Left lung (tissue), 10 donors: ENCODE data around the gene GDF9. TPM values are rescaled to one million over a fixed set of nuclear protein-coding genes. Genes with fewer than 3 reads are reported as not detected.

ENCODE experiments used
- ATAC-seq: fragments of 200-7000 bp; cut with Tn5 transposase; one replicate; pipeline ENCODE4 v1.9.1; 2020; ENCODE audit warnings: moderate library complexity
- DNase-seq, 4 donors: peaks; one replicate each; pipeline ENCODE4 v3.0.0-alpha.2; 2013 to 2020
- H3K27ac ChIP-seq, 2 donors: fragments of 200-600 bp; sonication (generic) in 1 of 2; one replicate each; pipeline versions ENCODE4 v1.5.0 to v1.8.0; 2020 to 2021
- H3K27me3 ChIP-seq, 2 donors: fragments of 200-600 bp; sonication (generic) in 1 of 2; one replicate each; pipeline versions ENCODE4 v1.5.0 to v1.8.0; 2020 to 2021
- H3K36me3 ChIP-seq, 2 donors: fragments of 200-600 bp; sonication (generic) in 1 of 2; one replicate each; pipeline versions ENCODE4 v1.5.0 to v1.8.0; 2020 to 2021
- H3K4me1 ChIP-seq, 2 donors: fragments of 200-600 bp; one replicate each; pipeline ENCODE4 v1.8.0; 2021
- H3K4me3 ChIP-seq, 2 donors: fragments of 200-600 bp; sonication (generic) in 1 of 2; one replicate each; pipeline versions ENCODE4 v1.5.0 to v1.8.0; 2020 to 2021; ENCODE audit warnings: mild to moderate bottlenecking in 1 of 2
- H3K9me3 ChIP-seq, 2 donors: fragments of 200-600 bp; sonication (generic) in 1 of 2; one replicate each; pipeline versions ENCODE4 v1.5.0 to v1.8.0; 2020 to 2021
- CTCF ChIP-seq, 2 donors: fragments of 200-600 bp; sonication (generic) in 1 of 2; IDR thresholded peaks; one replicate each; pipeline versions ENCODE4 v1.5.0 to v1.8.0; 2021; ENCODE audit warnings: antibody characterized with exemption in 2 of 2
- intact Hi-C, 2 donors: fragments of 100-400 bp; cut with DNase I; formaldehyde crosslinking; loops; one replicate each; pipeline versions ENCODE4 v1.11.2 to v1.14.2; 2022
- polyA plus RNA-seq, 6 donors: library from polyadenylated mRNA; unstranded; fragments of 120-200 nt; gene quantifications; one replicate each; pipeline ENCODE4 v1.2.1, GENCODE V29; 2013; ENCODE audit not compliant: insufficient read length in 6 of 6
- total RNA-seq, 2 donors: library from RNA; stranded (reverse); fragmentation: NEBNext Ultra II Directional; extraction: Animal tissue kit (Norgen Biotek cat#: 25700); gene quantifications; one replicate each; pipeline ENCODE4 v1.2.1, GENCODE V29; 2021
- donor health status: DM: no; HTN: yes; CAD: no.
- donor health status: DM: no; HTN: no; CAD: no.

Gene GDF9
- total and polyA plus RNA-seq, 8 donors: 0.26 to 1.6 (median 1.2) TPM

- H3K9me3 ChIP-seq: no peaks in the 10 kb centered on the region
- no peaks in the 10 kb centered on the region for H3K36me3 ChIP-seq
- intact Hi-C loops: no loop called here
- H3K4me1 ChIP-seq: peaks cover 0 to 4% of the 10 kb centered on the region in 2 donors
- H3K27ac ChIP-seq: no peak overlapping the region
- H3K4me3 ChIP-seq: no peak overlapping the region
- no peaks in the 10 kb centered on the region for H3K27me3 ChIP-seq
- TF ChIP-seq CTCF (IDR thresholded peaks at IDR 0.05): no peak
- ATAC-seq (no peak), DNase-seq (no peak)
Measured at GRCh38 chr5:132854301-132854700, 12.0 kb downstream of the GDF9 start.

GRCh38 chr5:132853790-132854189, 12.5 kb downstream of the GDF9 start:
- intact Hi-C loops: no loop called here
- Histone ChIP-seq H3K36me3 (no peaks in the 10 kb centered on the region), H3K27ac (no peak overlapping the region), H3K27me3 (no peaks in the 10 kb centered on the region), H3K4me1 (peaks cover 0 to 4% of the 10 kb centered on the region in 2 donors), H3K4me3 (no peak overlapping the region), H3K9me3 (no peaks in the 10 kb centered on the region)
- ATAC-seq: no peak
- no peak for DNase-seq
- no peak for TF ChIP-seq CTCF (IDR thresholded peaks at IDR 0.05)

- Histone ChIP-seq H3K27ac (no peak overlapping the region), H3K9me3 (no peaks in the 10 kb centered on the region), H3K4me3 (no peak overlapping the region), H3K36me3 (no peaks in the 10 kb centered on the region), H3K4me1 (peaks cover 0 to 4% of the 10 kb centered on the region in 2 donors), H3K27me3 (no peaks in the 10 kb centered on the region)
- no peak for TF ChIP-seq CTCF (IDR thresholded peaks at IDR 0.05)
- DNase-seq (no peak), ATAC-seq (no peak)
- intact Hi-C loops: no loop called here
Measured at GRCh38 chr5:132853323-132853722, 12.9 kb downstream of the GDF9 start.

- DNase-seq: no peak
- no peak overlapping the region for H3K4me3 ChIP-seq
- no peak overlapping the region for H3K27ac ChIP-seq
- H3K27me3 ChIP-seq: no peaks in the 10 kb centered on the region
- H3K36me3 ChIP-seq: no peaks in the 10 kb centered on the region
- TF ChIP-seq CTCF (IDR thresholded peaks at IDR 0.05): no peak
- peaks cover 0 to 4% of the 10 kb centered on the region in 2 donors for H3K4me1 ChIP-seq
- H3K9me3 ChIP-seq: no peaks in the 10 kb centered on the region
- intact Hi-C loops: no loop called here
- no peak for ATAC-seq
Measured at GRCh38 chr5:132850066-132850465, 16.2 kb downstream of the GDF9 start.

- no peak for ATAC-seq
- Histone ChIP-seq H3K36me3 (no peaks in the 10 kb centered on the region), H3K27me3 (no peaks in the 10 kb centered on the region), H3K9me3 (no peaks in the 10 kb centered on the region), H3K27ac (no peak overlapping the region), H3K4me1 (peaks cover 0 to 4% of the 10 kb centered on the region in 2 donors), H3K4me3 (no peak overlapping the region)
- no peak for DNase-seq
- TF ChIP-seq CTCF (IDR thresholded peaks at IDR 0.05): no peak
- intact Hi-C loops: no loop called here
Measured at GRCh38 chr5:132849347-132849746, 16.9 kb downstream of the GDF9 start.
